Nephron (organoid): ENCODE results near the gene PNMA6A.
"Not testable (repeated sequence)": the region's sequence is repeated elsewhere in the genome, so short reads cannot be mapped to it uniquely, and the experiment has no call there.

ENCODE experiments used
- H3K27ac Mint-ChIP-seq, 3 experiments: 2 replicates each; pipeline ENCODE4 v1.8.0; 2020; ENCODE audit warnings: mixed read lengths in 3 of 3, mild to moderate bottlenecking in 2 of 3, moderate library complexity in 1 of 3
- H3K27me3 Mint-ChIP-seq: 2 replicates; pipeline ENCODE4 v1.8.0; 2021; ENCODE audit warnings: low read depth, mild to moderate bottlenecking, moderate library complexity, mixed read lengths
- H3K36me3 Mint-ChIP-seq: 2 replicates; pipeline ENCODE4 v1.8.0; 2020; ENCODE audit warnings: low read depth, mixed read lengths
- H3K4me1 Mint-ChIP-seq: 2 replicates; pipeline ENCODE4 v1.8.0; 2020; ENCODE audit warnings: mixed read lengths
- H3K4me3 Mint-ChIP-seq, 3 experiments: 2 replicates each; pipeline ENCODE4 v1.8.0; 2020; ENCODE audit warnings: mild to moderate bottlenecking in 3 of 3, mixed read lengths in 3 of 3, moderate library complexity in 2 of 3
- H3K9me3 Mint-ChIP-seq: 2 replicates; pipeline ENCODE4 v1.8.0; 2020; ENCODE audit warnings: mixed read lengths
- TF ChIP-seq, protein P1 (sequence below), 3 experiments: fragments of 200-600 bp; sonication (generic); IDR thresholded peaks; one replicate each; pipeline ENCODE4 v1.5.0; 2021; ENCODE audit warnings: antibody characterized with exemption in 3 of 3; ENCODE audit not compliant: unreplicated experiment in 3 of 3

The PNMA6A gene

DNA sequence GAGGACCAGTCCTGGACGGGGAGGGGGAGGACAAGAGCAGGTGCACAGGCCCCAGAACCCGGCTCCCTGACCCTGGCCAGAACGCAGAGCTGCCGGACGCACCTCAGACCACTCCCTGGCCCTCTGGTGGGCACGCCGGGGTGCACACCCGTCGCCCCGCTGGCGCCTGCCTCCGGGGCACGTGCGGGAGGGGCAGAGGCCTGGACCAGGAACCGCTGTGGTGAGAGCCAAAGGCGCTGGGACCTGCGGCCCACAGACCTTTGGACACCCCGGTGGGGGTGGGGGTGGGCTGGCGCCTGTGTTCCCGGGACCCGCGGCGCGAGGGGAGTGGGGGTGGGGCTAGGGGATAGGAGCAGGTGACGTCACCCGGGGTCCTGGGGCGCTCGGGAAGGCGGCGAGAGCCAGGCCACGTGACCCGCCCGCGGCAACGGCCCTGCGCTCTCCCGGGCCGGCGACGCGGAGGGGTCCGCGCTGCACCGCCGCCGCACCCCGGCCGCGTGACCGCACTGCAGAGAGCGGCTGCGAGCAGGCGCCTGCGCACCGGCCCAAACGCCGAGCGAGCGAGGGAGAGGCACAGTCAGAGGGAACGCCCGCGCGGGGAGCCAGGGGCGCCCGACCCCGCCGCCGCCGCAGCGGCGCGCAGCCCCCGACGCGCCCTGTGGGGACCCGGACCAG is at the start of gene PNMA6A:
TSS of gene PNMA6A (plus strand) at position 546 of the 675 bp plus-strand sequence. CDS start 609 bp downstream, outside the sequence.
- H3K27me3 Mint-ChIP-seq, H3K27ac Mint-ChIP-seq, H3K9me3 Mint-ChIP-seq, H3K36me3 Mint-ChIP-seq, H3K4me3 Mint-ChIP-seq, H3K4me1 Mint-ChIP-seq: not testable (repeated sequence)

DNA sequence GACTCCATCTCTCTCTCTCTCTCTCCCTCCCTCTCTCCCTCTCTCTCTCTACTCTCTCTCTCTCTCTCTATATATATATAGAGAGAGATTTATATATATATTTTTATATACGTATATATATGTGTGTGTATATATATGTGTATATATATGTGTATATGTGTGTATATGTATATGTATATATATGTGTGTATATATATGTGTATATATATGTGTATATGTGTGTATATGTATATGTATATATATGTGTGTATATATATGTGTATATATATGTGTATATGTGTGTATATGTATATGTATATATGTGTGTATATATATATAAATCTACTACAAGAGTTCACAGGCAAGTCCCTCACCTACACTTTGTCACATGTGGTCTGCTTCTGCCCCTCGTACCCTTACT is 45.8 kb upstream of the PNMA6A start:
- not testable (repeated sequence) for H3K9me3 Mint-ChIP-seq, H3K27ac Mint-ChIP-seq, H3K36me3 Mint-ChIP-seq, H3K27me3 Mint-ChIP-seq, H3K4me1 Mint-ChIP-seq, H3K4me3 Mint-ChIP-seq

DNA sequence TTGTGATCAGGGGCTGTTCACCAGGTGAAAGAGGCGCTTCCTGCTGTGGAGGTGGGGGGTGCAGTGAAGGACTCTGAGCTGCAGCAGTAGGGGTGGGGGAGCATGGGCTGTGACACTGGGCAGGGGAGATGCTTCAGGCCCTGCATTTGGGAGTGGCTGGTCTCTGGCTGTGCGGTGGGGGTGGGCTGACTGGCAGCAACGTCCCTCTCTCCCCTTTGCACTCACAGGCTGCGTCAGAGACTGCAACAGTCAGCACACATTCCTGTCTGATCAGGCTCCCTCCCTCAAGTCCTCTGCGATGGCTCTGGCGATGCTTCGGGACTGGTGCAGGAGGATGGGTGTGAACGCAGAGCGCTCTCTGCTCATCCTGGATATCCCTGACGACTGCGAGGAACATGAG is 43.8 kb upstream of the PNMA6A start:
- H3K27ac Mint-ChIP-seq, H3K4me3 Mint-ChIP-seq, H3K36me3 Mint-ChIP-seq, H3K27me3 Mint-ChIP-seq, H3K4me1 Mint-ChIP-seq: not testable (repeated sequence)
- peaks cover 17% of the 10 kb centered on the region for H3K9me3 Mint-ChIP-seq

DNA sequence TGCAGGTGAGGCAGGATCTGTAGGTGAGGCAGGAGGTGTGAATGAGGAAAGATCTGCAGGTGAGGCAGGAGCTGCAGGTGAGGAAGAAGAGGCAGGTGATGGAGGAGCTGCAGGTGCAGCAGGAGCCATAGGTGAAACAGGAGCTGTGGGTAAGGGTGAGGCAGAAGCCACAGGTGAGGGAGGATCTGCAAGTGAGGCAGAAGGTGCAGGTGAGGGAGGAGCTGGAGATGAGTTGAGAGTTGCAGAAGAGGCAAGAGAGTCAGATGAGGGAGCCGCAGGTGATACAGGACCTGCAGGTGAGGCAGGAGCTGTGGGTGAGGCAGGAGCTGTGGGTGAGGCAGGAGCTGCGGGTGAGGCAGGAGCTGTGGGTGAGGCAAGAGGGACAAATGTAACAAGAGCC is 43.1 kb upstream of the PNMA6A start:
- H3K36me3 Mint-ChIP-seq: no peaks in the 10 kb centered on the region
- no peaks in the 10 kb centered on the region for H3K4me1 Mint-ChIP-seq
- H3K27me3 Mint-ChIP-seq: peaks cover 7% of the 10 kb centered on the region
- H3K9me3 Mint-ChIP-seq: peaks cover 23% of the 10 kb centered on the region
- no peak overlapping the region for H3K27ac Mint-ChIP-seq
- TF ChIP-seq, protein P1, sequence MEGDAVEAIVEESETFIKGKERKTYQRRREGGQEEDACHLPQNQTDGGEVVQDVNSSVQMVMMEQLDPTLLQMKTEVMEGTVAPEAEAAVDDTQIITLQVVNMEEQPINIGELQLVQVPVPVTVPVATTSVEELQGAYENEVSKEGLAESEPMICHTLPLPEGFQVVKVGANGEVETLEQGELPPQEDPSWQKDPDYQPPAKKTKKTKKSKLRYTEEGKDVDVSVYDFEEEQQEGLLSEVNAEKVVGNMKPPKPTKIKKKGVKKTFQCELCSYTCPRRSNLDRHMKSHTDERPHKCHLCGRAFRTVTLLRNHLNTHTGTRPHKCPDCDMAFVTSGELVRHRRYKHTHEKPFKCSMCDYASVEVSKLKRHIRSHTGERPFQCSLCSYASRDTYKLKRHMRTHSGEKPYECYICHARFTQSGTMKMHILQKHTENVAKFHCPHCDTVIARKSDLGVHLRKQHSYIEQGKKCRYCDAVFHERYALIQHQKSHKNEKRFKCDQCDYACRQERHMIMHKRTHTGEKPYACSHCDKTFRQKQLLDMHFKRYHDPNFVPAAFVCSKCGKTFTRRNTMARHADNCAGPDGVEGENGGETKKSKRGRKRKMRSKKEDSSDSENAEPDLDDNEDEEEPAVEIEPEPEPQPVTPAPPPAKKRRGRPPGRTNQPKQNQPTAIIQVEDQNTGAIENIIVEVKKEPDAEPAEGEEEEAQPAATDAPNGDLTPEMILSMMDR (IDR thresholded peaks at IDR 0.05; ENCODE audit: unreplicated experiment in 3 of 3): no peak
- H3K4me3 Mint-ChIP-seq: peak overlapping the region in 1 of 3 experiments; percentile 51

DNA sequence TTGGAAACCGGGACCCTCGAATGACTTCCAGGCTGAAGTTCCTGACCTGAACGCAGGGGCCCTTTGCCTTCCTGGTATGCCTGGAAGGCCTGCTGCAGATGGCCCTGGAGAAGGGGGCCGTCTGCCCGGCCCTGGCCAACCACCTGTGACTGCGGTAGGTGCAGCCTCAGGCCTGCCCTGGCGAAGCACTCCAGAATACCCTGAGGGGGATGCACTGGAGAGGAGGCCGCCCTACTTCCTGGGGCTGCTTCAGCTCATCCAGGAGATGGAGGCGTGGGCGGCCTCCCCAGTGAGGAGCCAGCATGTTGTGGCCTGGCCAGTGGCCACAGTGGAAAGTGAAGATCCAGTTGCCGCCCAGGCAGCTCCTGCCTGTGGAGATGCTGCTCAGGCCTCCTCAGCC is 42.4 kb upstream of the PNMA6A start:
- no peaks in the 10 kb centered on the region for H3K36me3 Mint-ChIP-seq

DNA sequence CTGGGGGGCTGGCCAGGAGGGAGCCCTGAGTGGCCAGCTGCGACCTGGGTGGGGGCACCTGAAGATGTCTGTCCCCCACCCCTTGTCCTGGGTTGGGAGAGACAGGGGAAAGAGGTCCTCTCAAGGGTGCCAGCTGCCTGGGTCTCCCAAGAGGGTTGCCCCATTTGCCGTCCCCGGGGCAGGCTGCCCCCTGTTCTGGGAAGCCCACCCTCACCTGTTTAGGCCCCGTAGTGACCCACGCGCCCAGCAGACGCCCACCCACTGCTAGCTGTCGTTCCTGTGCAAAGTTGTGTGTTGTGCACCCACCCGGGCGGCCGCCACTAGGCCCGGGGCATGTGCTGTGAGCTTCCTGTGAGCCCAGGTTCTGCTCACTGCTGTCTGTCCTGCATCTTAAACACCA is 41.5 kb upstream of the PNMA6A start:
- H3K27ac Mint-ChIP-seq: no peak overlapping the region
- peaks cover 32% of the 10 kb centered on the region for H3K9me3 Mint-ChIP-seq
- peaks cover 3% of the 10 kb centered on the region for H3K27me3 Mint-ChIP-seq
- H3K36me3 Mint-ChIP-seq: no peaks in the 10 kb centered on the region
- TF ChIP-seq, protein P1 (IDR thresholded peaks at IDR 0.05; ENCODE audit: unreplicated experiment in 3 of 3): no peak
- H3K4me3 Mint-ChIP-seq: no peak overlapping the region
- H3K4me1 Mint-ChIP-seq: no peaks in the 10 kb centered on the region

More for the DNA sequence above, 42.4 kb upstream of the PNMA6A start:
- TF ChIP-seq, protein P1 (IDR thresholded peaks at IDR 0.05; ENCODE audit: unreplicated experiment in 3 of 3): no peak
- H3K27me3 Mint-ChIP-seq: peaks cover 7% of the 10 kb centered on the region
- peaks cover 27% of the 10 kb centered on the region for H3K9me3 Mint-ChIP-seq
- no peak overlapping the region for H3K4me3 Mint-ChIP-seq
- H3K4me1 Mint-ChIP-seq: no peaks in the 10 kb centered on the region
- no peak overlapping the region for H3K27ac Mint-ChIP-seq

DNA sequence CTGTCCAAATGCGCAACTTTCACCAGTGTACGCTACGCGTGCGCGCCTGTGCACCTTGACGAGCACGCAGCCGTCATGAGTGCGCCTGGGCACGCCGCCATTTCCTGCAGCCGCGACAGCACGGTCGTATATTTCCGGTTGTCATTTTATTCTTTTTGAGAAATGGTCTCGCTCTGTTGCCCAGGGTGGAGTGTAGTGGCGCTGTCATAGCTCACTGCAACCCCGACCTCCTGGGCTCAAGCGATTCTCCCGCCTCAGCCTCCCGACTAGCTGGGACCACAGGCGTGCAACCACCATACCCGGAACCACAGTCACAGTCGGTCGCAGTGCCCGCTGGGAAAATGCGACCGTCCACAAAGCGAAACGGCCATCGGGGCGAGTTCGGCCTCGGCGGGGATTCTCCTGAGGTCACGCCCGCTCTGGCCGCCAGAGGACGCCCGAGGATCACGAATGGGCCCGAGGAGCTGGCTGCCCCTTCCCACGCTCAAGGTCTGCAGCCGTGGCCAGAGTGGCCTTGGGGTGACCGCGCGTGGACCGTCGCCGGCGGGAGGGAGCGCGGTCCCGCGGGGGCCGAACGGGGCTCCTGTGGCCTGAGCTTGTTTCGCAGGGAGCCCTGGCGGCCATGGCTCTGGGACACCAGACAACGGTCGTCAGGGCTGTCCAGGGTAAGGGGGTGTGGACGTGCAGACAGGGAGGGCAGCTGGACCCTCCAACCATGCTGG is 39.7 kb upstream of the PNMA6A start:
- Mint-ChIP-seq H3K9me3 (peaks cover 34% of the 10 kb centered on the region), H3K27ac (no peak overlapping the region), H3K4me1 (no peaks in the 10 kb centered on the region), H3K36me3 (no peaks in the 10 kb centered on the region), H3K27me3 (peaks cover 6% of the 10 kb centered on the region), H3K4me3 (peak overlapping the region; percentile 21 to 54 (median 52))
- TF ChIP-seq, protein P1 (IDR thresholded peaks at IDR 0.05; ENCODE audit: unreplicated experiment in 3 of 3): peak; percentile 70 to 76 (median 75)
